ENCODE results near the gene PINLYP.

The PINLYP gene

DNA sequence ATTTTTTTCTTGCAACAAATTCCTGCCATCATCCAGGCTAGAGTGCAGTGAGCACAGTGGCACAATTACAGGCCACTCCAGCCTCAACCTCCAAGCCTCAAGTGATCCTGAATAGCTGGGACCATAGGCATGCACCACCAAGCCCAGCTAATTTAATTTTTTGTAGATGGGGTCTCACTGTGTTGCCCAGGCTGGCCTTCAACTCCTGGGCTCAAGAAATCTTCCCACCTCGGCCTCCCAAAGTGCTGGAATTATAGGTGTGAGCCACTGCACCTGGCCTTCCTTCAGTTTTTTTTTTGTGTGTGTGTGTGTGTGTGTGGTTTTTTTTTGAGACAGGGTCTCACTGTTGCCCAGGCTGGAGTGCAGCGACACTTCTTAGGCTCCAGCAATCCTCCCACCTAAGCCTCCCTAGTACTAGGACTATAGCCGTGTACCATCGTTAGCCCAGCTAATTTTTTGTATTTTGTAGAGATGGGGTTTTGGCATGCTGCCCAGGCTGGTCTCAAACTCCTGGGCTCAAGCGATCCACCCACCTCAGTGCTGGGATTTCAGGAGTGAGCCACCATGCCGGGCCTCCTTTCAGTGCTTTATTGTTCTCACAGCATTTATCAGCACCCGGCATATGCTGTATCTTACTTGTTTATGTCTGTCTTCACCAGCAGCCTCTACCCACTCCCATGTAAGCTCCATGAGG, 30.4 kb downstream of the PINLYP start:
- Histone ChIP-seq H3K36me3 (ENCODE audit: control insufficient read depth, insufficient read depth, low read length) (peaks cover 11% of the 10 kb centered on the region), H3K27ac (ENCODE audit: insufficient read depth, low read length, poor library complexity, severe bottlenecking) (no peak overlapping the region), H3K9me3 (ENCODE audit: control insufficient read depth, low read length) (no peaks in the 10 kb centered on the region), H3K27me3 (replicated peaks; ENCODE audit: control insufficient read depth, insufficient read depth, low read length, poor library complexity, severe bottlenecking) (no peaks in the 10 kb centered on the region), H3K4me3 (ENCODE audit: insufficient read depth, low read depth, low read length, poor library complexity, severe bottlenecking) (no peak overlapping the region), H3K4me1 (ENCODE audit: control insufficient read depth, insufficient read depth, low read length, poor library complexity, severe bottlenecking) (no peaks in the 10 kb centered on the region)
- DNase-seq = no peak

GRCh38 chr19:43606569-43607229, 31.1 kb downstream of the PINLYP start:
- Histone ChIP-seq H3K36me3 (ENCODE audit: control insufficient read depth, insufficient read depth, low read length) (peaks cover 15% of the 10 kb centered on the region), H3K27me3 (replicated peaks; ENCODE audit: control insufficient read depth, insufficient read depth, low read length, poor library complexity, severe bottlenecking) (no peaks in the 10 kb centered on the region), H3K9me3 (ENCODE audit: control insufficient read depth, low read length) (no peaks in the 10 kb centered on the region), H3K27ac (ENCODE audit: insufficient read depth, low read length, poor library complexity, severe bottlenecking) (no peak overlapping the region), H3K4me3 (ENCODE audit: insufficient read depth, low read depth, low read length, poor library complexity, severe bottlenecking) (no peak overlapping the region), H3K4me1 (ENCODE audit: control insufficient read depth, insufficient read depth, low read length, poor library complexity, severe bottlenecking) (no peaks in the 10 kb centered on the region)
- DNase-seq = no peak

DNA sequence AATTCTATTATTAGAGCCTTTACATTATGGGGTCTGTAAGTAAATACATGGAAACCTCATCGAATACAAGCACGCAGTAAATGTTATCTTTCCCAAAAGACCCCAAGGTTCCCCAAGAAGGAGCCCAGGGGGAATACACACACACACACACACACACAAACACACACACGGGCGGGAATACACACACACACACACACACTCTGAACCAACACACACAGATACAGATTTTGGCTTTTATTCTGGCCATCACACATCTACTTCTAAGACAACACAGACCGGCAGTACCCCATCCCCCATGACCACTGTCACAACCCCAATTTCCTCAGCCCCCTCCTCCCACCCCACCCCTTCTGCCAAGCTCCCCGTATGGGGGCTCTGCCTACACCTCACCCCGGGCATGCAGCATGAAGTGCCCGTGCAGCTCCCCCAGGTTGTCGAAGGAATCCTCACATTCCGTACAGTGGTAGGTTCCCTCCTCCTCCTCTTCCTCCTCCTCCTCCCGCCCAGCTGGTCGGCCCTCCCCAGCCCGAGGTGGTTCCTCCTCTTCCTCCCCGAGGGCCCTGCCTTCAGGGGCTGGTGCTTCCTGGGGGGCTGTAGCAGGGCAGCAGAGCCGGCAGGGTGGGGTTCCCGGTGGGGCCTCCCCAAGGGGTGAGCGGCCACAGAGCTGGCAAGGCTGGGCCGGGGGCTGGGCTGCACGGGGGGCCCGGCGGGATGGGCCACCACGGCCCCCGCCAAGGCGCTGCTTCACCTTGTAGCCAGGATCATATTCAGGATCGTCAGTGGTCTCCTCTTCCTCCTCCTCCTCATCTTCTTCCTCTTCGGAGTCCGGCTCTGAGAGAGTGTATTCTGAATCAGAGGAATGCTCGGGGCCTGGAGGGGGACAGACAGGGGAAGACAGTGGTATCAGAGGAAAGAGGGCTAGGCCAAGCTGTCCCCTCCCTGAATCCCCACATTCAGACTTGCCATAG, 31.9 kb downstream of the PINLYP start:
- Histone ChIP-seq H3K27ac (ENCODE audit: insufficient read depth, low read length, poor library complexity, severe bottlenecking) (no peak overlapping the region), H3K4me1 (ENCODE audit: control insufficient read depth, insufficient read depth, low read length, poor library complexity, severe bottlenecking) (no peaks in the 10 kb centered on the region), H3K36me3 (ENCODE audit: control insufficient read depth, insufficient read depth, low read length) (peaks cover 23% of the 10 kb centered on the region), H3K27me3 (replicated peaks; ENCODE audit: control insufficient read depth, insufficient read depth, low read length, poor library complexity, severe bottlenecking) (no peaks in the 10 kb centered on the region), H3K9me3 (ENCODE audit: control insufficient read depth, low read length) (no peaks in the 10 kb centered on the region), H3K4me3 (ENCODE audit: insufficient read depth, low read depth, low read length, poor library complexity, severe bottlenecking) (no peak overlapping the region)
- no peak for DNase-seq

DNA sequence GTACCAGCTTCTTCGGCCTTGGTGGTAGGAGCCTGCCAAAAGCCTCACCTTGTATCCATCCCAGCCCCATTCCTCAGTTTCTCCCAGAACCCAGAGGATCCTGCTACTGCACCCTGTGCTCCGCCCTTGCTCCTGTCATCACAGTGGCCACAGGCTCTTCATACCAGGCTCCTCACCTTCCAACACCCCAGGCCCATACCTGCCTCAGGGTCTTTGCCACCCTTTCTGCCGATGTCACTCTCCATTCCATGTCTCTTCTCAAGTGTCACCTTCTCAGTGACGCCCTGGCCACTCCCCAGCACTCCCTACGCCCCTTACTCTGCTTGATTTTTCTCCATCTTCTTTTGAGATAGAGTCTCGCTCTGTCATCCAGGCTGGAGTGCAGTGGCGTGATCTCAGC, 34.3 kb downstream of the PINLYP start:
- DNase-seq = no peak
- no peak overlapping the region for H3K4me3 ChIP-seq (ENCODE audit: insufficient read depth, low read depth, low read length, poor library complexity, severe bottlenecking)
- no peak overlapping the region for H3K27ac ChIP-seq (ENCODE audit: insufficient read depth, low read length, poor library complexity, severe bottlenecking)
- H3K4me1 ChIP-seq (ENCODE audit: control insufficient read depth, insufficient read depth, low read length, poor library complexity, severe bottlenecking) = no peaks in the 10 kb centered on the region
- peaks cover 30% of the 10 kb centered on the region for H3K36me3 ChIP-seq (ENCODE audit: control insufficient read depth, insufficient read depth, low read length)
- no peaks in the 10 kb centered on the region for H3K27me3 ChIP-seq (replicated peaks; ENCODE audit: control insufficient read depth, insufficient read depth, low read length, poor library complexity, severe bottlenecking)
- no peaks in the 10 kb centered on the region for H3K9me3 ChIP-seq (ENCODE audit: control insufficient read depth, low read length)

GRCh38 chr19:43610493-43610892, 34.9 kb downstream of the PINLYP start:
- Histone ChIP-seq H3K27ac (ENCODE audit: insufficient read depth, low read length, poor library complexity, severe bottlenecking) (no peak overlapping the region), H3K4me3 (ENCODE audit: insufficient read depth, low read depth, low read length, poor library complexity, severe bottlenecking) (no peak overlapping the region), H3K9me3 (ENCODE audit: control insufficient read depth, low read length) (no peaks in the 10 kb centered on the region), H3K4me1 (ENCODE audit: control insufficient read depth, insufficient read depth, low read length, poor library complexity, severe bottlenecking) (no peaks in the 10 kb centered on the region), H3K36me3 (ENCODE audit: control insufficient read depth, insufficient read depth, low read length) (peaks cover 30% of the 10 kb centered on the region), H3K27me3 (replicated peaks; ENCODE audit: control insufficient read depth, insufficient read depth, low read length, poor library complexity, severe bottlenecking) (no peaks in the 10 kb centered on the region)
- no peak for DNase-seq

- Histone ChIP-seq H3K4me1 (ENCODE audit: control insufficient read depth, insufficient read depth, low read length, poor library complexity, severe bottlenecking) (no peaks in the 10 kb centered on the region), H3K9me3 (ENCODE audit: control insufficient read depth, low read length) (no peaks in the 10 kb centered on the region), H3K27me3 (replicated peaks; ENCODE audit: control insufficient read depth, insufficient read depth, low read length, poor library complexity, severe bottlenecking) (no peaks in the 10 kb centered on the region), H3K36me3 (ENCODE audit: control insufficient read depth, insufficient read depth, low read length) (peaks cover 27% of the 10 kb centered on the region), H3K27ac (ENCODE audit: insufficient read depth, low read length, poor library complexity, severe bottlenecking) (no peak within 1 kb of the TSS), H3K4me3 (ENCODE audit: insufficient read depth, low read depth, low read length, poor library complexity, severe bottlenecking) (no peak within 1 kb of the TSS)
- no peak for DNase-seq
Measured at GRCh38 chr19:43611788-43612187, 36.2 kb downstream of the PINLYP start, which contains the start of gene SRRM5. Gene SRRM5, plus strand, starts transcription at chr19:43612088. Its CDS starts 34 bp downstream, at chr19:43612122.

GRCh38 chr19:43612374-43612773, 36.8 kb downstream of the PINLYP start:
- Histone ChIP-seq H3K36me3 (ENCODE audit: control insufficient read depth, insufficient read depth, low read length) (peaks cover 21% of the 10 kb centered on the region), H3K4me3 (ENCODE audit: insufficient read depth, low read depth, low read length, poor library complexity, severe bottlenecking) (no peak overlapping the region), H3K9me3 (ENCODE audit: control insufficient read depth, low read length) (no peaks in the 10 kb centered on the region), H3K4me1 (ENCODE audit: control insufficient read depth, insufficient read depth, low read length, poor library complexity, severe bottlenecking) (no peaks in the 10 kb centered on the region), H3K27ac (ENCODE audit: insufficient read depth, low read length, poor library complexity, severe bottlenecking) (no peak overlapping the region), H3K27me3 (replicated peaks; ENCODE audit: control insufficient read depth, insufficient read depth, low read length, poor library complexity, severe bottlenecking) (no peaks in the 10 kb centered on the region)
- no peak for DNase-seq

DNA sequence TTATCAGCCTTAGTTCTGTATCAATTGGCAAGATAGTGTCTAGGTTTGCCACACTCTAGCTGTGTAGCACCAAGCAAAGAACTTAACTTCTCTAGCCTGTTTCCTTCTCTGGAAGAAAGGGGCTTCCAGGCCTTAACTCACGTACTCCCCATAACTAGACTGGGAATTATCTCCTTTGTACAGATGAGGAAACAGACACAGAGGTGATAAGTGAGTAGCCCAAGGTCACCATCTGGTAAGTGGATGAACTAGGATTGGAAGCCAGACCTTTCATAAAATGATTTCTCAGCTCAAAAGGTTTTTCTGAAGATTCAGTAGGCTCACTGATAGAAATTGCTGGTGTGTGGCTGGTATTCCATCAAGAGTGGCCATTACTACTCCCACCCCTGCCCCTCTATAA, 40.7 kb downstream of the PINLYP start:
- peaks cover 20% of the 10 kb centered on the region for H3K4me1 ChIP-seq (ENCODE audit: control insufficient read depth, insufficient read depth, low read length, poor library complexity, severe bottlenecking)
- no peak overlapping the region for H3K4me3 ChIP-seq (ENCODE audit: insufficient read depth, low read depth, low read length, poor library complexity, severe bottlenecking)
- no peak overlapping the region for H3K27ac ChIP-seq (ENCODE audit: insufficient read depth, low read length, poor library complexity, severe bottlenecking)
- peaks cover 17% of the 10 kb centered on the region for H3K36me3 ChIP-seq (ENCODE audit: control insufficient read depth, insufficient read depth, low read length)
- DNase-seq = no peak
- H3K9me3 ChIP-seq (ENCODE audit: control insufficient read depth, low read length) = no peaks in the 10 kb centered on the region
- H3K27me3 ChIP-seq (replicated peaks; ENCODE audit: control insufficient read depth, insufficient read depth, low read length, poor library complexity, severe bottlenecking) = no peaks in the 10 kb centered on the region

GRCh38 chr19:43616954-43617353, 41.4 kb downstream of the PINLYP start:
- no peak overlapping the region for H3K27ac ChIP-seq (ENCODE audit: insufficient read depth, low read length, poor library complexity, severe bottlenecking)
- no peaks in the 10 kb centered on the region for H3K27me3 ChIP-seq (replicated peaks; ENCODE audit: control insufficient read depth, insufficient read depth, low read length, poor library complexity, severe bottlenecking)

More at GRCh38 chr19:43616954-43617353, 41.4 kb downstream of the PINLYP start:
- DNase-seq = no peak
- Histone ChIP-seq H3K4me3 (ENCODE audit: insufficient read depth, low read depth, low read length, poor library complexity, severe bottlenecking) (no peak overlapping the region), H3K9me3 (ENCODE audit: control insufficient read depth, low read length) (no peaks in the 10 kb centered on the region), H3K36me3 (ENCODE audit: control insufficient read depth, insufficient read depth, low read length) (peaks cover 12% of the 10 kb centered on the region), H3K4me1 (ENCODE audit: control insufficient read depth, insufficient read depth, low read length, poor library complexity, severe bottlenecking) (peaks cover 20% of the 10 kb centered on the region)

Measured in effector memory CD4-positive, alpha-beta T cell (primary cell).